ENCODE results near the gene FCSK.

The FCSK gene

DNA sequence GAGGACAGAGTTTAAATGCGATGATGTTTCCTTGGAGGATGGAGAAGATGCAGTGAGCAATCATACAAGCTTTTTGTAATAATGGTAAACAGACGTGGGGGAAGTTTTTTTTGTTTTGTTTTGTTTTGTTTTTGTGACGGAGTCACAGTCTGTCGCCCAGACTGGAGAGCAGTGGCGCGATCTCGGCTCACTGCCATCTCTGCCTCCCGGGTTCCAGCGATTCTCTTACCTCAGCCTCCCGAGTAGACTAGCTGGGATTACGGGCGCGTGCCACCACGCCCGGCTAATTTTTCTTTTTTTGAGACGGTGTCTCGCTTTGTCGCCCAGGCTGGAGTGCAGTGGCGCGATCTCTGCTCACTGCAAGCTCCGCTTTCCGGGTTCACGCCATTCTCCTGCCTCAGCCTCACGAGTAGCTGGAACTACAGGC lies 70.0 kb downstream of the FCSK start:
- DNase-seq (ENCODE audit: low read depth): peak; percentile 3

DNA sequence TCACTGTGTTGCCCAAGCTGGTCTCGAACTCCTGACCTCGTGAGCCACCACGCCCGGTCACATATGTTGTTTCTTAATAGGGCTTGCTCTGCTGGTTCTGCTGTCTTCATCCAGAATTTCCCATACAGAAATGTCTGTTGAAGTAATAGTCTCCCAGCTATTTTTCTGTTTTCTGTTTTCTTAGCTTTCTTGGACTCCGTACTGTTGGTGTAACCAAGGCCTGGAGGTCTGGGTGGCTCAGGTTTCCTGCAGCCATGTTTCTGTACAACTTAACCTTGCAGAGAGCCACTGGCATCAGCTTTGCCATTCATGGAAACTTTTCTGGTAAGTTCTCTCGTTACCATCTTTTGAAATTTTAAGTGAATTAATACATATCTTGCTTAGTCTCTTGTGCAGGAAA lies 72.0 kb downstream of the FCSK start:
- DNase-seq (ENCODE audit: low read depth): no peak

DNA sequence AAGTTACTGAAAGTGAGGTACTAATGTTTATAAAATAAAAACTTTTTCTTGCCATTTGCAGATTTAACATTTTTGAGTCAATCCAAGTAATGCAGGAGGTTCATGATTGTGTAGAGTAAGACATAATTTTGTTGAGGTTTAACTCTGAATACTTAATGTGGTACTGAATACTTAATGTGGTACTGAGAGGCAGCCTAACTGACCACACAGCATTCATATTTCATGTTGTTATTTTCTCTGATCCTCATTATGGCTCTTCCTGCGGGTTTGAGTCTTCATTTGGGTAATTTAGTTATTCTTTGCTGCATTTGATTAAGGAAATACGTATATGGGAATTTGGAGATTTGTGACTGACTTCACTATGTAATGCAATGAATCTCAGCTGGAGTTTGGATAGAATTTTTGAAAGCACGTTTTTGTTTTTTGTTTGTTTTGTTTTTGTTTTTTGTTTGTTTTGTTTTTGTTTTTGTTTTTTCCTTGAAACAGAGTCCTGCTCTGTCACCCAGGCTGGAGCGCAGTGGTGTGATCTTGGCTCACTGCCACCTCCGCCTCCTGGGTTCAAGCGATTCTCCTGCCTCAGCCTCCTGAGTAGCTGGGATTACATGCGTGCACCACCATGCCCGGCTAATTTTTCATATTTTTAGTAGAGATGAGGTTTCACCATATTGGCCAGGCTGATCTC lies 73.1 kb downstream of the FCSK start:
- DNase-seq (ENCODE audit: low read depth): no peak

DNA sequence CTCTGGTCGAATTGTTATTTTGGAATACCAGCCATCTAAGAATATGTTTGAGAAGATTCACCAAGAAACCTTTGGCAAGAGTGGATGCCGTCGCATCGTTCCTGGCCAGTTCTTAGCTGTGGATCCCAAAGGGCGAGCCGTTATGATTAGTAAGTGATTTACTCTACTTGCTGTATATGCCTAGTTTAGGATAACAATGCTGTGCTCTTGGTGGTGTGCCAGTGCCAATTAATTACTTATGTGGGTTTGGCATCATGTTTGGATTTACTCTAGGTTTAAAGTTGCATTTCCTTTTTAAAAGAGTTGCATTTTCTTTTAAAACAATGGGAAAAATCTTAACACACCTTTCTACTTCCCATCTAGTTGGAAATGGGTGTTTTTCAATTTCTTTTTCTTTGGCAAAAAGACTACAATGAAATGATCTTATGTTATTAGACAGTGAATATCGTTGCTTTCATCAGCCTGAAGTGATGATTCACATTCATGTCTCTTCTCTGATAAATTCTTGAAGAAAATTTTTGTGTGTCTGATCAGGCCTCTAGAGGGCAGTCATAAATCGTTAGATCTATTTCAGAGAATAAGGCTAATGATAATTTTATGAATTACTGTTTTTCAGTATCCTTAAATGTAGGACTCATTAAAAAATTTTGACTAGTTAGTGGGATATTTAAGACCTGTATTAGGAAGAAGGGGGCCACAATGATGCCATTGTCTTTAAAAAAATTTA lies 74.8 kb downstream of the FCSK start:
- DNase-seq (ENCODE audit: low read depth): no peak
